ENCODE results near the gene GTF3C4.
"Not testable (repeated sequence)": the region's sequence is repeated elsewhere in the genome, so short reads cannot be mapped to it uniquely, and the experiment has no call there.

- TF ChIP-seq CTCF (IDR thresholded peaks at IDR 0.05; ENCODE audit: low read depth, low read length, poor library complexity, severe bottlenecking); EZH2phosphoT487 (IDR thresholded peaks at IDR 0.05; ENCODE audit: borderline replicate concordance, low read length): not testable (repeated sequence)
Measured at GRCh38 chr9:132718381-132718928, 48.2 kb downstream of the GTF3C4 start.
